Natural killer cell (primary cell): ENCODE data around the gene STK4. TPM values are rescaled to one million over a fixed set of nuclear protein-coding genes. Genes with fewer than 3 reads are reported as not detected.

Source experiments
- ATAC-seq, 3 donors: fragments of 150-1000 bp in 2 of 3; fragments of 200-7000 bp in 1 of 3; cut with Tn5 transposase; 1 replicate in 1 of 3; 2 replicates in 2 of 3; pipeline ENCODE4 v1.10.0; 2021; ENCODE audit warnings: mild to moderate bottlenecking in 2 of 3, moderate library complexity in 2 of 3
- DNase-seq, 2 donors: peaks; one replicate each; pipeline versions ENCODE4 v3.0.0 to v3.0.0-alpha.2; 2013 to 2021; ENCODE audit warnings: mixed read lengths in 1 of 2
- H3K27ac ChIP-seq: one replicate; pipeline ENCODE4 v1.5.1; 2013; ENCODE audit warnings: mild to moderate bottlenecking, low read length
- H3K27me3 ChIP-seq: one replicate; pipeline ENCODE4 v1.6.1; 2013; ENCODE audit warnings: low read length; ENCODE audit not compliant: control insufficient read depth, insufficient read depth
- H3K36me3 ChIP-seq: one replicate; pipeline ENCODE4 v1.6.1; 2013; ENCODE audit warnings: low read length; ENCODE audit not compliant: control insufficient read depth, insufficient read depth
- H3K4me1 ChIP-seq: one replicate; pipeline ENCODE4 v1.6.1; 2013; ENCODE audit warnings: low read length; ENCODE audit not compliant: control insufficient read depth, insufficient read depth
- H3K4me3 ChIP-seq: one replicate; pipeline ENCODE4 v1.5.1; 2013; ENCODE audit warnings: low read length
- H3K9me3 ChIP-seq: one replicate; pipeline ENCODE4 v1.6.1; 2013; ENCODE audit warnings: low read length; ENCODE audit not compliant: control insufficient read depth, insufficient read depth
- H3K27ac Mint-ChIP-seq, 2 donors: one replicate each; pipeline ENCODE4 v1.8.0; 2022; ENCODE audit warnings: mild to moderate bottlenecking in 2 of 2, mixed read lengths in 2 of 2, moderate library complexity in 1 of 2
- H3K27me3 Mint-ChIP-seq, 2 donors: one replicate each; pipeline ENCODE4 v1.8.0; 2022; ENCODE audit warnings: low read depth in 2 of 2, mixed read lengths in 2 of 2
- H3K36me3 Mint-ChIP-seq: one replicate; pipeline ENCODE4 v1.8.0; 2022; ENCODE audit warnings: mixed read lengths
- H3K4me1 Mint-ChIP-seq, 2 donors: one replicate each; pipeline ENCODE4 v1.8.0; 2022; ENCODE audit warnings: mixed read lengths in 2 of 2
- H3K4me3 Mint-ChIP-seq: one replicate; pipeline ENCODE4 v1.8.0; 2022; ENCODE audit warnings: mild to moderate bottlenecking, moderate library complexity, mixed read lengths
- H3K9me3 Mint-ChIP-seq, 2 donors: one replicate each; pipeline ENCODE4 v1.8.0; 2022; ENCODE audit warnings: mixed read lengths in 2 of 2
- CTCF ChIP-seq: fragments of 200-600 bp; IDR thresholded peaks from one replicate; pipeline ENCODE4 v1.8.0; 2022; ENCODE audit warnings: antibody characterized with exemption
- WGBS: methylation state at CpG from one replicate; pipeline ENCODE4 v1.1.7; 2013; ENCODE audit warnings: missing lambda C conversion rate; ENCODE audit not compliant: insufficient coverage; 5-methylcytosine and 5-hydroxymethylcytosine counted together
- intact Hi-C: fragments of 100-400 bp; cut with micrococcal nuclease; formaldehyde crosslinking; loops from one replicate; pipeline ENCODE4 v1.14.2; 2022
- total RNA-seq, 4 donors: library from RNA; stranded (reverse); fragments of 120-200 nt in 1 of 4; gene quantifications; one replicate each; pipeline versions ENCODE4 v1.2.3 to v1.2.4, GENCODE V29; 2013 to 2022

Gene STK4
- total RNA-seq, 3 donors from 2014 or later (not counting 1 experiment from before 2014, with no cell fraction given), result 351 to 394 (median 366) TPM

- Histone ChIP-seq H3K9me3 (no peaks in the 10 kb centered on the region), H3K36me3 (peaks cover 35% of the 10 kb centered on the region), H3K27me3 (no peaks in the 10 kb centered on the region), H3K4me3 (no peak overlapping the region), H3K27ac (no peak overlapping the region), H3K4me1 (peaks cover 6% of the 10 kb centered on the region)
- DNase-seq (no peak), ATAC-seq (no peak)
- Mint-ChIP-seq H3K27ac (peak overlapping the region; percentile 55 to 64), H3K27me3 (no peaks in the 10 kb centered on the region), H3K9me3 (no peaks in the 10 kb centered on the region), H3K4me3 (no peak overlapping the region), H3K4me1 (peaks cover 57 to 64% of the 10 kb centered on the region in 2 donors), H3K36me3 (no peaks in the 10 kb centered on the region)
- no peak for TF ChIP-seq CTCF
- intact Hi-C loops, result loop anchor here (5.0 kb wide), 1 partner anchor 34 kb away; no protein-coding TSS in a partner anchor
- 100% methylated on average over 1 of the region's 1 CpG for WGBS
Measured at GRCh38 chr20:45042978-45043377, 76.7 kb downstream of the STK4 start.

DNA sequence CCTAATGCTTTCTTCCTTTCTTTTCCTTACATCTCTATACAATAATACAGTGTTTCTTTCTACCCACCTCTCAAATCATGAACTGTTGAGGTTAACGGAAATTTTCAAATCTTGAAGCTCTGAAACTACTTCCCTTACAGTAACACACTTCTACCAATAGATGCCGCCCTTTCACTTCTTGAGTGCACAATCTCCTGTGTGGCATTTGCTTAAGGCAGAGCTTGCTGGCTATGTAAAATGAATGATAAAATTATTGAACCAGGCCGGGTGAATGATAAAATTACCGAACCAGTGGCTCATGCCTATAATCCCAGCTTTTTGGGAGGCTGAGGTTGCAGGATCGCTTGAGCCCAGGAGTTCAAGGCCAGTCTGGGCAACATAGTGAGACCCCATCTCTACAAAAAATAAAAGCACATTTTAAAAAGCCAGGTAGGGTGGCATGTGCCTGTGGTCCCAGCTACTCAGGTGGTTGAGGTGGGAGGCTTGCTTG is 77.8 kb downstream of the STK4 start:
- DNase-seq (peak in 1 of 2 donors; percentile 83), ATAC-seq (peak; percentile 92)
- no peaks in the 10 kb centered on the region for H3K9me3 ChIP-seq
- H3K4me3 ChIP-seq, result no peak overlapping the region
- H3K27ac ChIP-seq, result no peak overlapping the region
- peaks cover 39% of the 10 kb centered on the region for H3K36me3 ChIP-seq
- WGBS, result 58% methylated on average over 4 of the region's 5 CpGs
- peaks cover 8% of the 10 kb centered on the region for H3K4me1 ChIP-seq
- Mint-ChIP-seq H3K9me3 (no peaks in the 10 kb centered on the region), H3K27ac (peak overlapping the region; percentile 39 to 64), H3K27me3 (no peaks in the 10 kb centered on the region), H3K4me1 (peaks cover 59 to 67% of the 10 kb centered on the region in 2 donors), H3K4me3 (no peak overlapping the region), H3K36me3 (no peaks in the 10 kb centered on the region)
- no peaks in the 10 kb centered on the region for H3K27me3 ChIP-seq
- TF ChIP-seq CTCF, result peak; percentile 86
- intact Hi-C loops, result loop anchor here (1.0 to 5.0 kb wide), 3 partner anchors 33 to 247 kb away; no protein-coding TSS in a partner anchor

DNA sequence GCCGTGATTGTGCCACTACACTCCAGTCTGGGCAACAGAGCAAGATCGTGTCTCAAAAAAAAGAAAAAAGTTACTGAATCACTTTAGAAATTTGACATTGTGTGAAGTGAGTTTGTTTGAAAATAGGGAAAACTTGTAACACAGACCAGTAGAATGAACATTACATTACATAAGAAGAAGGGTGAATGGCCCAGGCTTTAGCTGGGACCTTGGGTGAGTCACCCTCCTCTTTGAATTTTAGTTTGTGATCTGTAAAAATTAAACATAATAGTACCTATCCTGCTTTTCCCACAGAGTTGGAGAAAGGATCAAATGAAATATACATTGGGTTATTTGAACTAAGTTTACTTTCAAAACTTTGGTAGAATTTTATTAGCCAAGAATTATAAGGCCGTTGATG is 78.3 kb downstream of the STK4 start:
- H3K4me1 ChIP-seq, result peaks cover 8% of the 10 kb centered on the region
- no peaks in the 10 kb centered on the region for H3K9me3 ChIP-seq
- H3K36me3 Mint-ChIP-seq, result no peaks in the 10 kb centered on the region
- peaks cover 59 to 69% of the 10 kb centered on the region in 2 donors for H3K4me1 Mint-ChIP-seq
- peak overlapping the region in 1 of 2 donors; percentile 64 for H3K27ac Mint-ChIP-seq
- H3K36me3 ChIP-seq, result peaks cover 40% of the 10 kb centered on the region
- no peak overlapping the region for H3K4me3 ChIP-seq
- no peaks in the 10 kb centered on the region for H3K27me3 Mint-ChIP-seq
- TF ChIP-seq CTCF, result no peak
- 100% methylated on average over 2 of the region's 3 CpGs for WGBS
- no peak overlapping the region for H3K27ac ChIP-seq
- intact Hi-C loops, result loop anchor here (1.0 to 5.0 kb wide), 3 partner anchors 33 to 246 kb away; no protein-coding TSS in a partner anchor
- H3K27me3 ChIP-seq, result no peaks in the 10 kb centered on the region
- no peak for ATAC-seq
- H3K4me3 Mint-ChIP-seq, result no peak overlapping the region
- H3K9me3 Mint-ChIP-seq, result no peaks in the 10 kb centered on the region
- no peak for DNase-seq
